Fibroblast of villous mesenchyme (primary cell): ENCODE measurements around the gene IGFBP6. TPM values are rescaled to one million over a fixed set of nuclear protein-coding genes. Genes with fewer than 3 reads are reported as not detected.

Source experiments
- DNase-seq: peaks from one replicate; pipeline ENCODE4 v3.0.0-alpha.2; 2010; ENCODE audit warnings: low read depth
- H3K4me3 ChIP-seq: 2 replicates; pipeline ENCODE4 v1.5.1; 2011; ENCODE audit warnings: low read depth, mild to moderate bottlenecking, low read length
- CTCF ChIP-seq: IDR thresholded peaks from 2 replicates; pipeline ENCODE4 v1.5.1; 2012; ENCODE audit warnings: low read depth, mild to moderate bottlenecking, low read length; ENCODE audit not compliant: insufficient read depth
- total RNA-seq: library from RNA; depleted of rRNA; stranded (reverse); fragments of >200 nt; gene quantifications from 2 replicates; pipeline ENCODE4 v1.2.3, GENCODE V29; 2012

IGFBP6 gene
- total RNA-seq, 1 donor: 277 TPM

DNA sequence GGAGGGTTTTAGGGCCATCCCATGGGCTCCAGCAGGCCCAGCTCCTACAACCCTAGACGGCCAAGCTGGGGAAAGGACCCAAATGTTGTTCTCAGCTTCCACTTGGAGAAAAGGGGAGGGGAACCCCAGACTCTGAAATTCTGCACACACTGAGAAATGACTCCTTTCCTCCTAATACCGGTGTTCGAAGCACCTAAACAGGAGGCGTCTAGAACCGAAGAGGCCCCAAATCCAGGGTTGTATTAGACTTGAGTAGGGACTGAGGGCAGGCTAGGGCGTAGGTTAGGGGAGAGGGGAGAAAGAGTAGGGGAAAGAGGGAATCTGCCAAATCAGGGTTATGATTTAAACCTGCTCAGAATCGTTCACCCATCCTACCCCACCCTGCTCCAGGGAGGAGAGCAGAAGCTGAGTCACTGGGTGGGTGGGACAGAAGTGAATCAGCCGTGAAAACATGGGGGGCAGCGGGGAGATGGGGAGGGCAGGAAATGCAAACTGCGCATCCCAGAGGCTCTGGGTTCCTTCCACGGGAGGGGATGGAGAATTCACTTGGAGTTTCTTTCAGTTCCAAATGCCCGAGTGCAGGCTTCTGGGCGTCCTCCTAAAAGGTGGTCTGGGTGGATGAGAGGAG lies 1.0 kb downstream of the IGFBP6 start:
- peak overlapping the region; percentile 71 for H3K4me3 ChIP-seq
- no peak for TF ChIP-seq CTCF
- peak; percentile 64 for DNase-seq

- peak; percentile 95 for TF ChIP-seq CTCF
- H3K4me3 ChIP-seq: peak overlapping the region; percentile 71
- DNase-seq: peak; percentile 95
These were observed 1.8 kb downstream of the IGFBP6 start for GRCh38 chr12:53099071-53099882.

GRCh38 chr12:53100466-53101151 lies 3.1 kb downstream of the IGFBP6 start:
- DNase-seq: no peak
- TF ChIP-seq CTCF: no peak
- no peak overlapping the region for H3K4me3 ChIP-seq

- H3K4me3 ChIP-seq: no peak overlapping the region
- no peak for DNase-seq
- no peak for TF ChIP-seq CTCF
These were observed 3.8 kb downstream of the IGFBP6 start for GRCh38 chr12:53101266-53101665.

- DNase-seq: no peak
- no peak overlapping the region for H3K4me3 ChIP-seq
- no peak for TF ChIP-seq CTCF
These were observed 4.7 kb downstream of the IGFBP6 start for GRCh38 chr12:53101931-53102781.
